ENCODE results near the gene NT5DC1.

Gene NT5DC1

GRCh38 chr6:116192786-116193185, 92.1 kb downstream of the NT5DC1 start:
- Histone ChIP-seq H3K27ac (replicated peaks) (no peak overlapping the region), H3K4me3 (replicated peaks; ENCODE audit: insufficient read depth, low read length) (no peak overlapping the region), H3K27me3 (ENCODE audit: insufficient read depth, poor library complexity, severe bottlenecking) (no peaks in the 10 kb centered on the region)
- no peak for TF ChIP-seq GABPA (IDR thresholded peaks at IDR 0.05; ENCODE audit: low read depth)
- TF ChIP-seq REST (IDR thresholded peaks at IDR 0.05; ENCODE audit: insufficient replicate concordance, low read depth): no peak
- no peak for TF ChIP-seq POLR2AphosphoS5 (IDR thresholded peaks at IDR 0.05; ENCODE audit: low read depth)
- no peak for TF ChIP-seq CTCF (IDR thresholded peaks at IDR 0.05; ENCODE audit: insufficient read depth, low read length)
- no peak for TF ChIP-seq SPI1 (IDR thresholded peaks at IDR 0.05; ENCODE audit: borderline replicate concordance, low read depth)
- no peak for DNase-seq (ENCODE audit: low read depth in 1 of 2, low spot score in 1 of 2)

GRCh38 chr6:116196841-116197240, 96.2 kb downstream of the NT5DC1 start:
- no peak for DNase-seq (ENCODE audit: low read depth in 1 of 2, low spot score in 1 of 2)
- H3K4me3 ChIP-seq (replicated peaks; ENCODE audit: insufficient read depth, low read length): no peak overlapping the region
- TF ChIP-seq POLR2AphosphoS5 (IDR thresholded peaks at IDR 0.05; ENCODE audit: low read depth): no peak
- TF ChIP-seq REST (IDR thresholded peaks at IDR 0.05; ENCODE audit: insufficient replicate concordance, low read depth): no peak
- TF ChIP-seq CTCF (IDR thresholded peaks at IDR 0.05; ENCODE audit: insufficient read depth, low read length): no peak
- no peak for TF ChIP-seq SPI1 (IDR thresholded peaks at IDR 0.05; ENCODE audit: borderline replicate concordance, low read depth)
- TF ChIP-seq GABPA (IDR thresholded peaks at IDR 0.05; ENCODE audit: low read depth): no peak
- H3K27ac ChIP-seq (replicated peaks): no peak overlapping the region
- H3K27me3 ChIP-seq (ENCODE audit: insufficient read depth, poor library complexity, severe bottlenecking): no peaks in the 10 kb centered on the region

- TF ChIP-seq REST (IDR thresholded peaks at IDR 0.05; ENCODE audit: insufficient replicate concordance, low read depth): no peak
- no peaks in the 10 kb centered on the region for H3K27me3 ChIP-seq (ENCODE audit: insufficient read depth, poor library complexity, severe bottlenecking)
- no peak for DNase-seq (ENCODE audit: low read depth in 1 of 2, low spot score in 1 of 2)
Measured at GRCh38 chr6:116200619-116201249, 100.1 kb downstream of the NT5DC1 start.

More at GRCh38 chr6:116200619-116201249, 100.1 kb downstream of the NT5DC1 start:
- no peak overlapping the region for H3K27ac ChIP-seq (replicated peaks)
- H3K4me3 ChIP-seq (replicated peaks; ENCODE audit: insufficient read depth, low read length): no peak overlapping the region

Measured in HL-60 (cell line).